ENCODE results near the gene MCEE.
"Not testable (repeated sequence)": the region's sequence is repeated elsewhere in the genome, so short reads cannot be mapped to it uniquely, and the experiment has no call there.

The MCEE gene

GRCh38 chr2:71083297-71083696 is 46.7 kb downstream of the MCEE start:
- H3K36me3 ChIP-seq (ENCODE audit: control insufficient read depth, insufficient read depth, low read length); H3K4me3 ChIP-seq (ENCODE audit: insufficient read depth, low read depth, low read length); H3K4me1 ChIP-seq (ENCODE audit: control insufficient read depth, insufficient read depth, low read length); H3K27ac ChIP-seq (ENCODE audit: insufficient read depth, low read depth, low read length, poor library complexity, severe bottlenecking); H3K27me3 ChIP-seq (ENCODE audit: control insufficient read depth, insufficient read depth, low read length, poor library complexity, severe bottlenecking); H3K9me3 ChIP-seq (ENCODE audit: control insufficient read depth, low read length): not testable (repeated sequence)
- no CpG with 5 or more reads among the region's 3 CpGs for WGBS, 2 experiments

- Histone ChIP-seq H3K4me1 (ENCODE audit: control insufficient read depth, insufficient read depth, low read length) (no peaks in the 10 kb centered on the region), H3K9me3 (ENCODE audit: control insufficient read depth, low read length) (no peaks in the 10 kb centered on the region), H3K27me3 (ENCODE audit: control insufficient read depth, insufficient read depth, low read length, poor library complexity, severe bottlenecking) (no peaks in the 10 kb centered on the region), H3K4me3 (ENCODE audit: insufficient read depth, low read depth, low read length) (no peak overlapping the region), H3K36me3 (ENCODE audit: control insufficient read depth, insufficient read depth, low read length) (peaks cover 8% of the 10 kb centered on the region), H3K27ac (ENCODE audit: insufficient read depth, low read depth, low read length, poor library complexity, severe bottlenecking) (no peak overlapping the region)
- 92 to 95% methylated on average over 5 of the region's 5 CpGs for WGBS, 2 experiments
Measured at GRCh38 chr2:71082402-71083252, 47.4 kb downstream of the MCEE start.

GRCh38 chr2:71078624-71079023 is 51.4 kb downstream of the MCEE start:
- no peaks in the 10 kb centered on the region for H3K4me1 ChIP-seq (ENCODE audit: control insufficient read depth, insufficient read depth, low read length)
- WGBS, 2 experiments = 92 to 93% methylated on average over 3 of the region's 3 CpGs
- peaks cover 16% of the 10 kb centered on the region for H3K36me3 ChIP-seq (ENCODE audit: control insufficient read depth, insufficient read depth, low read length)
- H3K4me3 ChIP-seq (ENCODE audit: insufficient read depth, low read depth, low read length) = no peak overlapping the region
- no peaks in the 10 kb centered on the region for H3K27me3 ChIP-seq (ENCODE audit: control insufficient read depth, insufficient read depth, low read length, poor library complexity, severe bottlenecking)
- no peaks in the 10 kb centered on the region for H3K9me3 ChIP-seq (ENCODE audit: control insufficient read depth, low read length)
- no peak overlapping the region for H3K27ac ChIP-seq (ENCODE audit: insufficient read depth, low read depth, low read length, poor library complexity, severe bottlenecking)

GRCh38 chr2:71074893-71075395 is 55.1 kb downstream of the MCEE start:
- no peaks in the 10 kb centered on the region for H3K4me1 ChIP-seq (ENCODE audit: control insufficient read depth, insufficient read depth, low read length)
- peaks cover 16% of the 10 kb centered on the region for H3K36me3 ChIP-seq (ENCODE audit: control insufficient read depth, insufficient read depth, low read length)
- H3K9me3 ChIP-seq (ENCODE audit: control insufficient read depth, low read length) = no peaks in the 10 kb centered on the region
- H3K27me3 ChIP-seq (ENCODE audit: control insufficient read depth, insufficient read depth, low read length, poor library complexity, severe bottlenecking) = no peaks in the 10 kb centered on the region
- 90 to 92% methylated on average over 2 of the region's 2 CpGs for WGBS, 2 experiments
- no peak overlapping the region for H3K27ac ChIP-seq (ENCODE audit: insufficient read depth, low read depth, low read length, poor library complexity, severe bottlenecking)
- no peak overlapping the region for H3K4me3 ChIP-seq (ENCODE audit: insufficient read depth, low read depth, low read length)

- Histone ChIP-seq H3K4me3 (ENCODE audit: insufficient read depth, low read depth, low read length) (no peak overlapping the region), H3K36me3 (ENCODE audit: control insufficient read depth, insufficient read depth, low read length) (peaks cover 15% of the 10 kb centered on the region), H3K27me3 (ENCODE audit: control insufficient read depth, insufficient read depth, low read length, poor library complexity, severe bottlenecking) (no peaks in the 10 kb centered on the region), H3K4me1 (ENCODE audit: control insufficient read depth, insufficient read depth, low read length) (peaks cover 8% of the 10 kb centered on the region), H3K9me3 (ENCODE audit: control insufficient read depth, low read length) (no peaks in the 10 kb centered on the region), H3K27ac (ENCODE audit: insufficient read depth, low read depth, low read length, poor library complexity, severe bottlenecking) (no peak overlapping the region)
- whole genome bisulfite sequencing, 2 experiments = 94% methylated on average over 8 of the region's 8 CpGs
Measured at GRCh38 chr2:71073475-71073874, 56.6 kb downstream of the MCEE start.

- 95% methylated on average over 4 of the region's 4 CpGs for WGBS, 2 experiments
- H3K36me3 ChIP-seq (ENCODE audit: control insufficient read depth, insufficient read depth, low read length) = peaks cover 9% of the 10 kb centered on the region
- no peaks in the 10 kb centered on the region for H3K9me3 ChIP-seq (ENCODE audit: control insufficient read depth, low read length)
- H3K4me3 ChIP-seq (ENCODE audit: insufficient read depth, low read depth, low read length) = no peak overlapping the region
- H3K4me1 ChIP-seq (ENCODE audit: control insufficient read depth, insufficient read depth, low read length) = peaks cover 8% of the 10 kb centered on the region
- H3K27me3 ChIP-seq (ENCODE audit: control insufficient read depth, insufficient read depth, low read length, poor library complexity, severe bottlenecking) = no peaks in the 10 kb centered on the region
- H3K27ac ChIP-seq (ENCODE audit: insufficient read depth, low read depth, low read length, poor library complexity, severe bottlenecking) = no peak overlapping the region
Measured at GRCh38 chr2:71072492-71072891, 57.5 kb downstream of the MCEE start.

- peaks cover 8% of the 10 kb centered on the region for H3K4me1 ChIP-seq (ENCODE audit: control insufficient read depth, insufficient read depth, low read length)
- H3K27me3 ChIP-seq (ENCODE audit: control insufficient read depth, insufficient read depth, low read length, poor library complexity, severe bottlenecking) = no peaks in the 10 kb centered on the region
- no peak overlapping the region for H3K4me3 ChIP-seq (ENCODE audit: insufficient read depth, low read depth, low read length)
- no peak overlapping the region for H3K27ac ChIP-seq (ENCODE audit: insufficient read depth, low read depth, low read length, poor library complexity, severe bottlenecking)
- no peaks in the 10 kb centered on the region for H3K9me3 ChIP-seq (ENCODE audit: control insufficient read depth, low read length)
- WGBS, 2 experiments = 94% methylated on average over 14 of the region's 14 CpGs
- peaks cover 9% of the 10 kb centered on the region for H3K36me3 ChIP-seq (ENCODE audit: control insufficient read depth, insufficient read depth, low read length)
Measured at GRCh38 chr2:71071681-71072398, 58.2 kb downstream of the MCEE start.

GRCh38 chr2:71070294-71071093 is 59.5 kb downstream of the MCEE start:
- H3K9me3 ChIP-seq (ENCODE audit: control insufficient read depth, low read length) = no peaks in the 10 kb centered on the region
- H3K4me1 ChIP-seq (ENCODE audit: control insufficient read depth, insufficient read depth, low read length) = peaks cover 8% of the 10 kb centered on the region
- H3K27me3 ChIP-seq (ENCODE audit: control insufficient read depth, insufficient read depth, low read length, poor library complexity, severe bottlenecking) = no peaks in the 10 kb centered on the region
- no peak overlapping the region for H3K4me3 ChIP-seq (ENCODE audit: insufficient read depth, low read depth, low read length)
- peaks cover 9% of the 10 kb centered on the region for H3K36me3 ChIP-seq (ENCODE audit: control insufficient read depth, insufficient read depth, low read length)
- WGBS, 2 experiments = 76 to 78% methylated on average over 10 of the region's 10 CpGs
- H3K27ac ChIP-seq (ENCODE audit: insufficient read depth, low read depth, low read length, poor library complexity, severe bottlenecking) = no peak overlapping the region

GRCh38 chr2:71069376-71069775 is 60.7 kb downstream of the MCEE start:
- H3K36me3 ChIP-seq (ENCODE audit: control insufficient read depth, insufficient read depth, low read length) = peaks cover 7% of the 10 kb centered on the region
- H3K27ac ChIP-seq (ENCODE audit: insufficient read depth, low read depth, low read length, poor library complexity, severe bottlenecking) = no peak overlapping the region
- H3K9me3 ChIP-seq (ENCODE audit: control insufficient read depth, low read length) = no peaks in the 10 kb centered on the region
- H3K27me3 ChIP-seq (ENCODE audit: control insufficient read depth, insufficient read depth, low read length, poor library complexity, severe bottlenecking) = peaks cover 4% of the 10 kb centered on the region
- H3K4me1 ChIP-seq (ENCODE audit: control insufficient read depth, insufficient read depth, low read length) = peaks cover 8% of the 10 kb centered on the region
- 72% methylated on average over 5 of the region's 5 CpGs for WGBS, 2 experiments
- H3K4me3 ChIP-seq (ENCODE audit: insufficient read depth, low read depth, low read length) = peak overlapping the region; percentile 96

Measured in ectodermal cell (in vitro differentiated cells).